Thyroid gland (tissue), 4 donors: ENCODE data around the gene THRB. TPM values are rescaled to one million over a fixed set of nuclear protein-coding genes. Genes with fewer than 3 reads are reported as not detected.

Source experiments
- DNase-seq, 2 donors: peaks; one replicate each; pipeline ENCODE4 v3.0.0-alpha.2; 2019
- H3K27ac ChIP-seq, 3 donors: fragments of 200-600 bp; sonication (generic); 1 replicate in 2 of 3; 2 replicates in 1 of 3; pipeline ENCODE4 v1.5.1; 2016 to 2019; ENCODE audit warnings: mild to moderate bottlenecking in 1 of 3, moderate library complexity in 1 of 3
- H3K27me3 ChIP-seq: fragments of 200-600 bp; sonication (generic); one replicate; pipeline ENCODE4 v1.5.1; 2019
- H3K36me3 ChIP-seq, 2 donors: fragments of 200-600 bp; sonication (generic); one replicate each; pipeline ENCODE4 v1.5.1; 2016 to 2019
- H3K4me1 ChIP-seq, 2 donors: fragments of 200-600 bp; sonication (generic); one replicate each; pipeline ENCODE4 v1.5.1; 2017 to 2019
- H3K4me3 ChIP-seq, 3 donors: fragments of 200-600 bp; sonication (generic); replicated peaks in 1 of 3; 1 replicate in 2 of 3; 2 replicates in 1 of 3; pipeline ENCODE4 v1.5.1; 2016; ENCODE audit warnings: mild to moderate bottlenecking in 1 of 3
- H3K9me3 ChIP-seq: fragments of 200-600 bp; sonication (generic); one replicate; pipeline ENCODE4 v1.5.1; 2017
- POLR2A ChIP-seq, 2 donors: fragments of 450-650 bp; IDR thresholded peaks; one replicate each; pipeline ENCODE4 v1.6.1; 2017; ENCODE audit warnings: antibody characterized with exemption in 2 of 2, mild to moderate bottlenecking in 2 of 2, moderate library complexity in 1 of 2
- WGBS, 2 donors: methylation state at CpG; one replicate each; pipeline ENCODE4 v1.1.5; 2017; 5-methylcytosine and 5-hydroxymethylcytosine counted together
- intact Hi-C: fragments of 100-400 bp; cut with DNase I; formaldehyde crosslinking; loops from one replicate; pipeline ENCODE4 v1.15.1; 2023
- total RNA-seq, 4 donors: library from RNA; depleted of rRNA; stranded (reverse); fragments of >200 nt; gene quantifications; one replicate each; pipeline ENCODE4 v1.2.3, GENCODE V29; 2016
- TF ChIP-seq, protein P1 (sequence below), 6 experiments: fragments of 200-600 bp in 3 of 6; fragments of 450-650 bp in 3 of 6; sonication (generic) in 3 of 6; IDR thresholded peaks; one replicate each; pipeline ENCODE4 v1.5.1; 2016 to 2019; ENCODE audit warnings: antibody characterized with exemption in 6 of 6, mild to moderate bottlenecking in 2 of 6, inconsistent platforms in 1 of 6, moderate library complexity in 1 of 6

The THRB gene
- total RNA-seq, 4 donors from 2014 or later = 11.1 to 33.2 (median 13.4) TPM

DNA sequence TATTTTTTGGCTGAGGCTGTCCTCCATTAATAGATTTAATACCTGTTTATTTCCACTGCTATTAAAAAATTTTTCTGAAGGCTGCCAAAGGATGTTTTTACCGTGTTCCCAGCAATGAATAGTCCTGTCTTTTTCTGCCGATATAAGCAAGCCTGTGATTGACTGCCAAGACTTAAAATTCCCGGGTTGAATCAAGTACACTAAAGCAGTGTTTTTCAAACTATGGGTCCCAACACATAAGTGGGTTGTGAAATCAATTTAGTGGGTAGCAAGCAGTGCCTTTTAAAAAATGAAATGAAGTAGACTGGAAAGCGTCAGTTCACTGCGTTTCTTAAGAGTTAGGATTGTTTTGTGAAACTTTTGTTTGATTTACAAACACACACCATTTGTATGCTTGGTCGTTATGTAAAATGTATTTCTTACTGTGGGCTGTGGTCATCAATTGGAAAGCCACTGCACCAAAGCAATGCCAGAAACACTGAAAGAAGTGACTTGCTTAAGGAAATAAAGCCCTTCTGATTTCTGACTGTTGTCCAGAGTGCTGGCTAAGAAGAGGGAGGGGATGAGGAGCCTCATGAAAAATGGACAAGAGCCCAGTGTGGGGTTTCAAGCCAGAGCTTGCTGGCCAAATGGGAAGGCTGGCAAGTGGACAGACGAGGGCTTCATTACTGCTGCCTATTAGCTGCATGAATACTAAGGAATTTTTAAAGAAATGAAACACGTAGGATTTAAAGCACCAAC lies 206.0 kb downstream of the THRB start:
- TF ChIP-seq POLR2A (IDR thresholded peaks at IDR 0.05) = no peak
- TF ChIP-seq, protein P1, sequence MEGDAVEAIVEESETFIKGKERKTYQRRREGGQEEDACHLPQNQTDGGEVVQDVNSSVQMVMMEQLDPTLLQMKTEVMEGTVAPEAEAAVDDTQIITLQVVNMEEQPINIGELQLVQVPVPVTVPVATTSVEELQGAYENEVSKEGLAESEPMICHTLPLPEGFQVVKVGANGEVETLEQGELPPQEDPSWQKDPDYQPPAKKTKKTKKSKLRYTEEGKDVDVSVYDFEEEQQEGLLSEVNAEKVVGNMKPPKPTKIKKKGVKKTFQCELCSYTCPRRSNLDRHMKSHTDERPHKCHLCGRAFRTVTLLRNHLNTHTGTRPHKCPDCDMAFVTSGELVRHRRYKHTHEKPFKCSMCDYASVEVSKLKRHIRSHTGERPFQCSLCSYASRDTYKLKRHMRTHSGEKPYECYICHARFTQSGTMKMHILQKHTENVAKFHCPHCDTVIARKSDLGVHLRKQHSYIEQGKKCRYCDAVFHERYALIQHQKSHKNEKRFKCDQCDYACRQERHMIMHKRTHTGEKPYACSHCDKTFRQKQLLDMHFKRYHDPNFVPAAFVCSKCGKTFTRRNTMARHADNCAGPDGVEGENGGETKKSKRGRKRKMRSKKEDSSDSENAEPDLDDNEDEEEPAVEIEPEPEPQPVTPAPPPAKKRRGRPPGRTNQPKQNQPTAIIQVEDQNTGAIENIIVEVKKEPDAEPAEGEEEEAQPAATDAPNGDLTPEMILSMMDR (IDR thresholded peaks at IDR 0.05) = no peak
- Histone ChIP-seq H3K4me1 (peaks cover 23 to 28% of the 10 kb centered on the region in 2 donors), H3K27ac (peak overlapping the region in 2 of 3 donors; percentile 47 to 50), H3K4me3 (no peak overlapping the region), H3K36me3 (no peaks in the 10 kb centered on the region), H3K27me3 (no peaks in the 10 kb centered on the region), H3K9me3 (no peaks in the 10 kb centered on the region)
- WGBS, 2 donors = 23 to 26% methylated on average over 8 of the region's 8 CpGs
- intact Hi-C loops = no loop called here
- DNase-seq = peak; percentile 45 to 60

DNA sequence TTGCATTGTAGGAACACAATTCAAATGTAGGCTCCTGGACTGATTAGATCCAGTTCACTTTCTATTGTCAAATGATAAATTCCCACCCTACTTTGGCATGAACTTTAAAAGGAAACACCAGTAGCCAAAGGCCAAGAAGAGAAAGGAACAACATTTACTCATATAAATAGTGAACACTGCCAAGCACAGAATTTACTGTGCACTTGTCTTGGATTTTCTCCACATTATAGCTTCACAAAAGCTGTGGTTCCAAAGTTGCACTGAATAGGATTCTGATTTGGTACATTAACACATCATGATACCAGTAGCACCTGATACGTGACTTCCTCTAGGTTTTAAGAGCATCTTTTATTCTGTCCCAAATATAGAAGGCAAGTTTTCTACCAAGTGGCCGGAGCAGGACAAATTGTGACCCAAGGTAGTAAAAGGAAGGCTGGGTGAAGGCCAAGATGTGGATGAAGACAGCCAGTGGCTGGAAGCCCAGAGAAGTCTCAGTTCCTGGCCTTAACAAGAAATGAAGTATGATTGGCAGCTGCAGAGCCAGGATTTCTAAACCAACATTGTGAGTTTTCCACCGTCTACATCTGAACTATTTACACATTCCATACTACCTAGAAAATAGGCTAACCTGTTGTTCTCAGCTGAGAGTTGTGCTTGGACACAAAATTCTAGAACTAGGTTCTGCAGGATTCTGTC lies 206.7 kb downstream of the THRB start:
- H3K27me3 ChIP-seq = no peaks in the 10 kb centered on the region
- no peak overlapping the region for H3K4me3 ChIP-seq
- no peaks in the 10 kb centered on the region for H3K9me3 ChIP-seq
- 49 to 53% methylated on average over 3 of the region's 3 CpGs for WGBS, 2 donors
- intact Hi-C loops = no loop called here
- peaks cover 23 to 28% of the 10 kb centered on the region in 2 donors for H3K4me1 ChIP-seq
- peak overlapping the region in 1 of 3 donors; percentile 47 for H3K27ac ChIP-seq
- H3K36me3 ChIP-seq = no peaks in the 10 kb centered on the region
- TF ChIP-seq, protein P1 (IDR thresholded peaks at IDR 0.05) = no peak
- DNase-seq = peak; percentile 17 to 44

DNA sequence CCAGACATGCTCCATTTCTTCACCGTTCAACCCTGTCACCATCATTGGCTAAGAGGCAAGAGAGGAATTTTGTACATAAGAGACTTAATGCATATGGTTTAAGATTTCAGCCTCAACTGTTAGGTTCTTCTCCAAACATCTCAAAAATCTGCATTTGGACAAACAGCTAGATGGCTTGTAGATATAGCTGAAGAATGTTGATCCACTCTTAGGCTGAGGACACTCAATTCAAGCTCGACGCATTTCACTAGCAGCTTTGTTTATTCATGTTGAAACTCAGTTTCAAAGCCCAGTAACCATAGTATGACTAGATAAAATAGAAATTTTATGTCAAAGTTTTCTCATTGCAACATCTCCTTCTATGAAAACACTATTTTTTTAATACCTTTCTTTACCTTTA lies 208.2 kb downstream of the THRB start:
- intact Hi-C loops = no loop called here
- Histone ChIP-seq H3K27ac (no peak overlapping the region), H3K9me3 (no peaks in the 10 kb centered on the region), H3K4me3 (no peak overlapping the region), H3K4me1 (peaks cover 23 to 28% of the 10 kb centered on the region in 2 donors), H3K36me3 (no peaks in the 10 kb centered on the region), H3K27me3 (no peaks in the 10 kb centered on the region)
- no peak for DNase-seq
- WGBS, 2 donors = 45 to 59% methylated on average over 3 of the region's 3 CpGs
- TF ChIP-seq, protein P1 (IDR thresholded peaks at IDR 0.05) = no peak
- no peak for TF ChIP-seq POLR2A (IDR thresholded peaks at IDR 0.05)

DNA sequence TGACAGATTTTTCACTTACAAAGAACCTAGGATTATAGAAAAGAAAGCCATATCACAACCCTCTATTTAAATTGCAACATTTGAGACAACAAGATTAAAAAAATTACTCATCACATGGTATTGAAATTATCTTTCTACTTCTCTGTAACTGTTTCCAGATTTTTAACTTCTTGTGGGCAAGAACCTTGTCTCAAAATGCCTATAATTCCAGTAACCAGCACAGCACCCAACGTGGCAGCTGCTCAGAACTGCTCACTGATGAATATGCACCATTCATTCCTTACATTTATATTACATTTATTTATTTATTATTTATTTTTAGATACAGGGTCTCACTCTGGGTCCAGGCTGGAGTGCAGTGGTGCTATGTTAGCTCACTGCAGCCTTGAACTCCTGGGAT lies 216.1 kb downstream of the THRB start:
- no peaks in the 10 kb centered on the region for H3K36me3 ChIP-seq
- no peaks in the 10 kb centered on the region for H3K27me3 ChIP-seq
- H3K4me3 ChIP-seq = no peak overlapping the region
- no peak overlapping the region for H3K27ac ChIP-seq
- no peaks in the 10 kb centered on the region for H3K4me1 ChIP-seq
- no peak for DNase-seq
- TF ChIP-seq, protein P1 (IDR thresholded peaks at IDR 0.05) = no peak
- no peaks in the 10 kb centered on the region for H3K9me3 ChIP-seq
- 82 to 90% methylated on average over 1 of the region's 1 CpG for WGBS, 2 donors
- intact Hi-C loops = no loop called here

DNA sequence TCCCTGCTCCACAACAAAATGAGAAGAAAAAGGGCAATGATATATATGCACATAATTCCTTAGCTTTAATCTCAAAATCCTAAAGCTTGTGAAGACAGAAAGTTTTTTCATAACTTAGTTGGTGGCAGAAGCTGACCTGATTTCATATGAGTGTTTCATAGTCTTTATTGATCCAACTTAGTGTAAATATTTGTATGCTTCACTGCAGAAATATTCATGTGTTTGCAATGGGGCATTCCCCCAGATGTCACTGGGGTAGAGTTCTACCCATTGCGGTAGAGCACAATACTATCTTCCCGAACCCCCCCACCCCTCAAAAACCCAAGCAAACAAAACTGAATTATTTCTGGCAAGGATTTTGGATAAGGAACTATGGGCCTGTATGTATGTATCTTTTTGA lies 221.2 kb downstream of the THRB start:
- H3K27me3 ChIP-seq = no peaks in the 10 kb centered on the region
- TF ChIP-seq POLR2A (IDR thresholded peaks at IDR 0.05) = no peak
- TF ChIP-seq, protein P1 (IDR thresholded peaks at IDR 0.05) = no peak
- WGBS, 2 donors = 98 to 100% methylated on average over 2 of the region's 2 CpGs
- no peaks in the 10 kb centered on the region for H3K4me1 ChIP-seq
- H3K27ac ChIP-seq = no peak overlapping the region
- DNase-seq = no peak
- H3K36me3 ChIP-seq = no peaks in the 10 kb centered on the region
- H3K4me3 ChIP-seq = no peak overlapping the region
- H3K9me3 ChIP-seq = no peaks in the 10 kb centered on the region
- intact Hi-C loops = no loop called here
